K562 (cell line): ENCODE measurements around the gene EVPL.

Experiments used
- BACH1 ChIP-seq: fragments of 200-800 bp; sonication (Bioruptor generic); IDR thresholded peaks from 2 replicates; pipeline ENCODE4 v1.6.1; 2016; ENCODE audit warnings: missing genetic modification characterization, missing compliant biosample characterization
- BRCA1 ChIP-seq, 2 experiments: fragments of 450-650 bp in 1 of 2; sonication (generic) in 1 of 2; formaldehyde crosslinking in 1 of 2; IDR thresholded peaks; 2 replicates each; pipeline versions ENCODE4 v1.5.0 to v1.6.1; 2017 to 2020; ENCODE audit warnings: mild to moderate bottlenecking in 1 of 2, missing genetic modification reagents in 1 of 2
- BRF2 ChIP-seq: IDR thresholded peaks from 3 replicates; pipeline ENCODE4 v1.6.1; 2011; ENCODE audit warnings: borderline replicate concordance, mild to moderate bottlenecking; ENCODE audit not compliant: insufficient read length, insufficient read depth
- CUX1 ChIP-seq: fragments of 200-800 bp; sonication (Bioruptor generic); IDR thresholded peaks from 2 replicates; pipeline ENCODE4 v1.6.1; 2016; ENCODE audit warnings: missing genetic modification characterization, missing compliant biosample characterization
- ELF2 ChIP-seq: fragments of 250-450 bp; sonication (Bioruptor Pico); IDR thresholded peaks from 2 replicates; pipeline ENCODE4 v1.5.0; 2021; ENCODE audit warnings: mild to moderate bottlenecking
- MAFG ChIP-seq: fragments of 450-650 bp; conservative IDR thresholded peaks from 2 replicates; pipeline ENCODE4 v1.6.1; 2016; ENCODE audit warnings: missing genetic modification characterization, missing compliant biosample characterization
- MXI1 ChIP-seq: IDR thresholded peaks from 2 replicates; pipeline ENCODE4 v1.6.1; 2011; ENCODE audit warnings: low read depth, mild to moderate bottlenecking, improper control_type of control experiment, low read length
- NR3C1 ChIP-seq: sonication (generic); formaldehyde crosslinking; IDR thresholded peaks from 2 replicates; pipeline ENCODE4 v1.8.1; 2022; ENCODE audit warnings: missing genetic modification reagents
- NRF1 ChIP-seq, 2 experiments: fragments of 450-650 bp; IDR thresholded peaks in 1 of 2; conservative IDR thresholded peaks in 1 of 2; 2 replicates each; pipeline ENCODE4 v1.6.1; 2014; ENCODE audit warnings: mild to moderate bottlenecking in 2 of 2
- POLR2AphosphoS5 ChIP-seq: IDR thresholded peaks from 2 replicates; pipeline ENCODE4 v1.6.1; 2011; ENCODE audit warnings: mild to moderate bottlenecking, low read depth, low read length, moderate library complexity; ENCODE audit not compliant: control insufficient read depth, insufficient read depth
- RCOR1 ChIP-seq, 2 experiments: IDR thresholded peaks; 2 replicates each; pipeline ENCODE4 v1.6.1; 2012; ENCODE audit warnings: low read depth in 2 of 2, low read length in 2 of 2, borderline replicate concordance in 1 of 2, improper control_type of control experiment in 1 of 2
- USF1 ChIP-seq: sonication (generic); formaldehyde crosslinking; IDR thresholded peaks from 2 replicates; pipeline ENCODE4 v1.9.0; 2022; ENCODE audit warnings: mild to moderate bottlenecking, missing genetic modification reagents
- ZNF449 ChIP-seq: fragments of 250-450 bp; sonication (Bioruptor Pico); IDR thresholded peaks from 2 replicates; pipeline ENCODE4 v1.8.0; 2022; ENCODE audit warnings: moderate library complexity, mild to moderate bottlenecking, inconsistent platforms

GRCh38 chr17:76049239-76049638 is 22.1 kb upstream of the EVPL start:
- no peak for TF ChIP-seq POLR2AphosphoS5
- TF ChIP-seq NRF1 (conservative IDR thresholded peaks at IDR 0.05 in 1 of 2, IDR thresholded peaks at IDR 0.05 in 1 of 2) = no peak
- TF ChIP-seq MAFG (tag) = no peak
- no peak for TF ChIP-seq ZNF449 (CRISPR knock-in tag)
- no peak for TF ChIP-seq ELF2
- no peak for TF ChIP-seq MXI1
- TF ChIP-seq BRF2 = no peak
- TF ChIP-seq USF1 (CRISPR knock-in tag) = no peak
- TF ChIP-seq BRCA1 (IDR thresholded peaks at IDR 0.05) = no peak
- TF ChIP-seq BRCA1 (CRISPR knock-in tag; IDR thresholded peaks at IDR 0.05) = no peak
- TF ChIP-seq CUX1 = no peak
- TF ChIP-seq BACH1 (tag) = no peak
- no peak for TF ChIP-seq NR3C1 (CRISPR knock-in tag)
- no peak for TF ChIP-seq RCOR1 (IDR thresholded peaks at IDR 0.05; ENCODE audit: borderline replicate concordance in 1 of 2, low read depth in 2 of 2, low read length in 2 of 2)
